ENCODE measurements around the gene SLC6A18.
"Not testable (repeated sequence)": the region's sequence is repeated elsewhere in the genome, so short reads cannot be mapped to it uniquely, and the experiment has no call there.

SLC6A18 gene

DNA sequence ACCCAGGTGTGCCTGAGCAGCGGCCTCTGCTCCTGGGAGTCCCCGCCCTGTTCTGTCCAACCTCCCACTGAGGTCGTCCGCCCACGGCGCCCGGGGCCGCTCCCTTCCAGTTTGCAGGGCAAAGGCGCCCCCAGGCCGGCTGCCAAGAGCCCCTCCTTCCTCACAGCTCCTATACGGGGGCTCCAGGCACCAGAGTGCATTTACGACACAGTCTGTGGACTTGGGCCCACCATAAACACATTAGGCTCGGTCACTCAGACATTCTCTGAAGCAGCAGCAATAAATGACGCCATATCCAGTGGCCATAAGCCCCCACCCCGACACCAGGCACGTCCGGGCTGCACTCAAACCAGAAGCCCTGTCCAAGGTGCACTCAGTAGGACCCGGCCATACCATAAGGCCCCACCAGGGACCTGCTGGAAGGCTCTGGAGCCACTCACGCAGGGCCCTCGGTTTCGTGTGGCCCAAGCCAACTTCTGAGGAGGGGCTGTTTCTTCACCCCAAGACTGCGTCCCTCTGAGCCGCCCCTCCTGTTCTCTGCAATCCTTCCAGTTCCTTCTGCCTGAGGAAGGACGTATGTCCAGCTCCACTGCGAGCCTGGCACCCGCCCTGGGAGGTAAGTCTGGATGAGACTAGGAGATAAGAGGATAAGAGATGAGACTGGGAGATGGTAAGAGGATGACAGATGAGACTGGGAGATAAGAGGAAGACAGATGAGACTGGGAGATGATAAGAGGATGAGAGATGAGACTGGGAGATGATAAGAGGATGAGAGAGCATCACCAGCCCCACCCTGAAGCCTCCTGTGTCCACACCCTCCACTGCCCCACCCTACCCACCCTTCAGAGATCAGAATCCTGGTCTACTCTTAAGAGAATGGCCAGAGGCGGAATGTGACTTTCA is 26.7 kb downstream of the SLC6A18 start:
- DNase-seq (ENCODE audit: low spot score), result no peak
- no peak for FAIRE-seq

DNA sequence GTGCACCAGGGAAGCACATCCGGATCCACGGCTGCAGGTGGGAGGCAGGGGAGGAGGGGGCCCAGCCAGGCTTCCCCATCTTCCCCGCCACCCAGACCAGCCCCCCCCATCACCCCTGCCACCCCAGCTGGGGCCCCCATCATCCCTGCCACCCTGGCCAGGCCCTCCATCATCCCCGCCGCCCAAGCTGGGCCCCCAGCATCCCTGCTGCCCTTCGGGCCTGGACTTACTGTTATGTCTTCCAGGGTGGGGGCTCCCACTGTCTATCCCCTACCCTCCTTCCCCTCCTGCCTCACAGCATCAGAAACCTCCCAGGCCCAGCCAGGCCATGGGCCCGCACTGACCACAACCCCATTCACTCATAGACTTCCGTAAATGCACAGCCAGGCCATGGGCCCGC is 27.5 kb downstream of the SLC6A18 start:
- DNase-seq (ENCODE audit: low spot score), result no peak

DNA sequence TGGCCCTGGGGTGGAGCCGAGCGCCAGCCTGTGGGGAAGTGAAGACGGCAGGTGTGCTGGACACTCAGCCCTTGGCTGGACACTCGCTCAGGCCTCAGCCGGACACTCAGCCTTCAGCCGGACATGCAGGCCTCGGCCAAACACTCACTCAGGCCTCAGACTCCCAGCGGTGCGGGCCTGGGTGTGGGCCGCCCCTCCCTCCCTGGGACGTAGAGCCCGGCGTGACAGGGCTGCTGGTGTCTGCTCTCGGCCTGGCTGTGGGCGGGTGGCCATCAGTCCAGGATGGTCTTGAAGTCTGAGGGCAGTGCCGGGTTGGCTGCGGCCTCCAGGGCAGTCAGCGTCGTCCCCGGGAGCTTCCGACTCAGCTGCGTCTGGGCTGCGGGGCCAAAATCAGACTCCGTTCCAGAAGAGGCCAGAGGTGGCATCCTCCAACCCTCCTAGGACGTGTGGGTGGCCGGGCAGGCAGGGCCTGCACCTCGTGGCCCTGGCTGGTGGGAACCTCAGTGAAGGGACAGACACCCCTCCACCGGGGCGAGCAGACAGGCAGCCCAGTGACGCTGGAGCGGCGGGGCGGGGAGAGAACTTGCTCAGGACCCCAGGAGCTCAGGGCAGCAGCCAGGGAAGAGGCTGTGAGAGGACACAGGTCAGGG is 28.4 kb downstream of the SLC6A18 start:
- no peak for FAIRE-seq
- DNase-seq (ENCODE audit: low spot score), result no peak

More for the DNA sequence above, 27.5 kb downstream of the SLC6A18 start:
- FAIRE-seq, result no peak

- FAIRE-seq (no peak), DNase-seq (ENCODE audit: low spot score) (no peak)
Observed at GRCh38 chr5:1254196-1254595, 29.0 kb downstream of the SLC6A18 start.

GRCh38 chr5:1255081-1255561 is 29.9 kb downstream of the SLC6A18 start:
- DNase-seq (ENCODE audit: low spot score), result no peak
- no peak for FAIRE-seq

DNA sequence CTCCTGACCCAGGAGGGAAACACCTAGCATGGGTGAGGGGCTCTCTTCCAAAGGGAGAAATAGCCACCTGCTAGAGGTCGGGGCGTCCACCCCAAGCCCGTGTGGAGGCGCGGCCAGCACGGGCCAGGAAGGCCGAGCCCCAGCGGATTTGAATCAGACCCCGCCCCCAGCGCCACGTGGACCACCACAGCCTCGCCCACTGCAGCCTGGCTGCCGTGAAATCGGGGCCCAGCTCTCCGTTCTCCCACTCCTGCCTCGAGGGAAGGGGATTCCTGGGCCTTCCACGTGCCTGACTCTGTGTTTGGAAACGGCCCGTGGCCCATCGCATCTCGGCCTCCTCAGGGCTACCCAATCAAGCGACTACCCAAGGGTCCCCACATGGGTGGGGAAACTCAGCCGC is 31.6 kb downstream of the SLC6A18 start:
- FAIRE-seq, result no peak

GRCh38 chr5:1257363-1257762 is 32.2 kb downstream of the SLC6A18 start:
- DNase-seq (ENCODE audit: low spot score) (no peak), FAIRE-seq (no peak)

More for the DNA sequence above, 31.6 kb downstream of the SLC6A18 start:
- DNase-seq (ENCODE audit: low spot score), result no peak

GRCh38 chr5:1257841-1258240 is 32.7 kb downstream of the SLC6A18 start:
- no peak for DNase-seq (ENCODE audit: low spot score)
- no peak for FAIRE-seq

DNA sequence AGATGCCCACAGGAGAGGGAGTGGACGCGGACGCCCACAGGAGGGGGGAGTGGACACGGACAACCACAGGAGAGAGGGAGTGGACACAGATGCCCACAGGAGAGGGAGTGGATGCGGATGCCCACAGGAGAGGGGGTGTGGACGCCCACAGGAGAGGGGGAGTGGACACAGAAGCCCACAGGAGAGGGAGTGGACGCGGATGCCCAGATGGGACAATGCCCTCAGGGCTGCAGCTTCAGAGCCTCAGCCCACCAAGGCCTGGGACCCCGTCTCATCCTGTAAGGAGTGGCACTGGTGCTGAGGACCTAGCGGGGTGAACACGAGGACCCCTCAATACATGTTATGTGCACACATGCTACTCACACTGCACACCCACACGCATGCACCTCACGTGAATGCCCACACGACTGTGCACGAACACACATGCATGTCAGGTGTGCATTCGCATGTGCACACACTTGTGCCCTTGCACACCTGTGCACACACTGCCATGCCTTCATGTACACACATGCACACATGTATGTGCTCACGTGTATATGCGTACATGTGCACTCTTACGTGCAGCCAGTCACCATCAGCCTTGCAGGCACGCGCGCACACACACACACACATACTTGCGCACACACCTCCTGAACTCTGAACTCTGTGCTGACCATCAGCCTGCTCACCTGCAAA is 34.8 kb downstream of the SLC6A18 start:
- no peak for DNase-seq (ENCODE audit: low spot score)
- FAIRE-seq, result peak; percentile 92

GRCh38 chr5:1261643-1262042 is 36.5 kb downstream of the SLC6A18 start:
- DNase-seq (ENCODE audit: low spot score) (no peak), FAIRE-seq (no peak)

GRCh38 chr5:1262381-1262780 is 37.2 kb downstream of the SLC6A18 start:
- FAIRE-seq (no peak), DNase-seq (ENCODE audit: low spot score) (no peak)

GRCh38 chr5:1264211-1264610 is 39.0 kb downstream of the SLC6A18 start:
- DNase-seq (ENCODE audit: low spot score), result no peak
- FAIRE-seq, result no peak

DNA sequence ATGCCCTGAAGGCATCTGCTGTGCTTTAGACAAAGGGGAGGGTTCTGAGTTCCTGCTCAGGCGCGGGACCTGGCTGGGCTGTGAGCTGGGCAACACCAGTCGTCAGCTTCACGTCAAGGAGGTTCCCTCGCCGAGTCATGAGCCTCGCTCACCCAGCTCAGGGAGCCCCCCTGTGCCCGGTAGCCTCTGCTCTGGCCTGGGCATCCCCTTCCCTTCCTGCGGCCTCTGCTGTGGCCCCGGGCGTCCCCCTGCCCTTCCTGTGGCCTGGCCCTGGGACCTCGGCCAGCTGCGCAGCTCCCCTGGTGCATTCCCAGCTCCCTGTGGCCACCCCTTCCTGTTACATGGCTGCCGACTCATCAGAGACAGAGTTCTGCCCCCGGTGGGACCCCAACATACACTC is 39.8 kb downstream of the SLC6A18 start:
- no peak for DNase-seq (ENCODE audit: low spot score)
- FAIRE-seq, result no peak

GRCh38 chr5:1265461-1266455 is 40.6 kb downstream of the SLC6A18 start:
- FAIRE-seq (no peak), DNase-seq (ENCODE audit: low spot score) (no peak)

DNA sequence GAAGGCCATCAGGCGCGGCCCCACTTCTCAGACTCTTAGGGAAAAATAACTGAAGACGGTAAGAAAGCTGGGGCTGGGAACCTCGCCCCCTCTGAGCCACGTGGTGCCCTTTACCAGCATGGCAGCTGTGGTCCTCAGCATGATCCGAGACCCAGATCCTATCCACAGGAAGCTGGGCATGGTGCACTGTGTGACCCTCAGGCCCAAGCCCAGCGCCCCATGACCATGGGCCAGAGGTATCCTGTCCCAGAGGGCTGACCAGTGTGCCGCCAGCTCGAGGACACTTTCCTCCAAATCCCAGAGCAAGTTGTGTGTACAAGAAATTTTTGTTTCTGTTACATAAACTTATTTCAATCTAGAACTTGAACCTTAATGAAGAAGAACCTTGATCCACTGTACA is 41.6 kb downstream of the SLC6A18 start:
- DNase-seq (ENCODE audit: low spot score) (no peak), FAIRE-seq (no peak)

DNA sequence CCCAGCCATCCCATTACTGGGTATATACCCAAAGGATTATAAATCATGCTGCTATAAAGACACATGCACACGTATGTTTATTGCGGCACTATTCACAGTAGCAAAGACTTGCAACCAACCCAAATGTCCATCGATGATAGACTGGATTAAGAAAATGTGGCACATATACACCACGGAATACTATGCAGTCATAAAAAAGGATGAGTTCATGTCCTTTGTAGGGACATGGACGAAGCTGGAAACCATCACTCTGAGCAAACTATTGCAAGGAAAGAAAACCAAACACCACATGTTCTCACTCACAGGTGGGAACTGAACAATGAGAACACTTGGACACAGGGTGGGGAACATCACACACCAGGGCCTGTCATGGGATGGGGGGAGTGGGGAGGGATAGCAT is 42.3 kb downstream of the SLC6A18 start:
- FAIRE-seq, result not testable (repeated sequence)

GRCh38 chr5:1268056-1268455 is 42.9 kb downstream of the SLC6A18 start:
- no peak for DNase-seq (ENCODE audit: low spot score)
- peak; percentile 37 for FAIRE-seq

More for the DNA sequence above, 42.3 kb downstream of the SLC6A18 start:
- not testable (repeated sequence) for DNase-seq (ENCODE audit: low spot score)

GRCh38 chr5:1268666-1269065 is 43.5 kb downstream of the SLC6A18 start:
- FAIRE-seq, result peak; percentile 44

GRCh38 chr5:1270426-1270825 is 45.2 kb downstream of the SLC6A18 start:
- DNase-seq (ENCODE audit: low spot score) (no peak), FAIRE-seq (no peak)

More at GRCh38 chr5:1268666-1269065, 43.5 kb downstream of the SLC6A18 start:
- DNase-seq (ENCODE audit: low spot score), result peak; percentile 60

Measured in urothelium cell line (cell line).